Measurements from ENCODE around the gene ETS1.

- TF ChIP-seq CTCF (IDR thresholded peaks at IDR 0.05; ENCODE audit: low read length): no peak
- no peak for TF ChIP-seq EZH2 (IDR thresholded peaks at IDR 0.05; ENCODE audit: borderline replicate concordance, low read length)
Measured at GRCh38 chr11:128522055-128522942, 65.1 kb downstream of the ETS1 start.

Data from OCI-LY1 (cell line).